ENCODE measurements around the gene ZFHX2. TPM values are rescaled to one million over a fixed set of nuclear protein-coding genes. Genes with fewer than 3 reads are reported as not detected.

The ZFHX2 gene
- total and polyA plus RNA-seq, 2 of the 13 experiments (the other 11 are each of a cell fraction or from before 2014, with no cell fraction given) = 0.17 to 0.44 TPM

GRCh38 chr14:23559010-23559925, 7.7 kb upstream of the ZFHX2 start (continued):
- TF ChIP-seq NR2F2 (IDR thresholded peaks at IDR 0.05; ENCODE audit: borderline replicate concordance, low read depth) (no peak), ZFAT (CRISPR knock-in tag; conservative IDR thresholded peaks at IDR 0.05) (no peak), SMAD9 (CRISPR knock-in tag; IDR thresholded peaks at IDR 0.05) (no peak), RBM39 (IDR thresholded peaks at IDR 0.05; ENCODE audit: low read depth, low read length, poor library complexity, severe bottlenecking) (peak; percentile 53), SPEN (CRISPR knock-in tag; IDR thresholded peaks at IDR 0.05; ENCODE audit: low read depth) (no peak), ZNF574 (CRISPR knock-in tag; IDR thresholded peaks at IDR 0.05) (peak; percentile 34; the same call in 1 of the 2 replicates), TEF (CRISPR knock-in tag; IDR thresholded peaks at IDR 0.05) (no peak), ZNF232 (CRISPR knock-in tag; IDR thresholded peaks at IDR 0.05; ENCODE audit: borderline replicate concordance) (peak; percentile 35; the same call in 1 of the 2 replicates), DDIT3 (CRISPR knock-in tag; IDR thresholded peaks at IDR 0.05) (no peak), RFX1 (IDR thresholded peaks at IDR 0.05) (no peak), KDM5A (IDR thresholded peaks at IDR 0.05; ENCODE audit: borderline replicate concordance, low read length) (no peak), E2F2 (CRISPR knock-in tag; IDR thresholded peaks at IDR 0.05; ENCODE audit: borderline replicate concordance) (no peak), CTCF (CRISPR knock-in tag; IDR thresholded peaks at IDR 0.05) (peak; percentile 99), HMGXB4 (CRISPR knock-in tag; IDR thresholded peaks at IDR 0.05; ENCODE audit: borderline replicate concordance in 1 of 2, low read depth in 1 of 2) (peak; percentile 57 to 65), TMF1 (CRISPR knock-in tag; IDR thresholded peaks at IDR 0.05; ENCODE audit: low read depth) (no peak), POLR2G (IDR thresholded peaks at IDR 0.05; ENCODE audit: low read depth, low read length) (peak; percentile 66; the same call in 1 of the 2 replicates), ZNF264 (CRISPR knock-in tag; IDR thresholded peaks at IDR 0.05) (peak; percentile 15; the same call in 1 of the 2 replicates), RFX3 (CRISPR knock-in tag; IDR thresholded peaks at IDR 0.05) (no peak), KLF13 (CRISPR knock-in tag; IDR thresholded peaks at IDR 0.05) (no peak), SMYD3 (CRISPR knock-in tag; IDR thresholded peaks at IDR 0.05) (no peak)

Data from HepG2 (cell line).